Colonic mucosa (tissue), 4 donors: Measurements from ENCODE around the gene UNC13B. TPM values are rescaled to one million over a fixed set of nuclear protein-coding genes. Genes with fewer than 3 reads are reported as not detected.
A peak's percentile ranks its signal among the peaks of the same experiment; 100 is the strongest.

Experiments used
- DNase-seq: peaks from one replicate; pipeline ENCODE4 v3.0.0-alpha.2; 2020
- H3K27ac ChIP-seq: fragments of 200-600 bp; one replicate; pipeline ENCODE4 v1.8.0; 2021
- H3K27me3 ChIP-seq: fragments of 200-600 bp; one replicate; pipeline ENCODE4 v1.8.0; 2021
- H3K36me3 ChIP-seq: fragments of 200-600 bp; one replicate; pipeline ENCODE4 v1.8.0; 2021
- H3K4me1 ChIP-seq: fragments of 200-600 bp; one replicate; pipeline ENCODE4 v1.8.0; 2021; ENCODE audit warnings: mild to moderate bottlenecking
- H3K4me3 ChIP-seq: fragments of 200-600 bp; one replicate; pipeline ENCODE4 v1.8.0; 2021
- H3K9ac ChIP-seq, 2 donors: one replicate each; pipeline ENCODE4 v1.7.0; 2013; ENCODE audit warnings: control low read depth in 2 of 2, low read depth in 2 of 2, low read length in 2 of 2
- H3K9me3 ChIP-seq: fragments of 200-600 bp; one replicate; pipeline ENCODE4 v1.8.0; 2021
- CTCF ChIP-seq: fragments of 200-600 bp; IDR thresholded peaks from one replicate; pipeline ENCODE4 v1.8.0; 2022; ENCODE audit warnings: antibody characterized with exemption, mild to moderate bottlenecking
- intact Hi-C: fragments of 100-400 bp; cut with DNase I; formaldehyde crosslinking; loops from one replicate; pipeline ENCODE4 v1.14.1; 2022
- total RNA-seq, 2 donors: library from RNA; stranded (reverse); fragmentation: NEBNext Ultra II Directional in 1 of 2; extraction: Animal tissue kit (Norgen Biotek cat#: 25700) in 1 of 2; gene quantifications; one replicate each; pipeline ENCODE4 v1.2.1, GENCODE V29; 2021
- donor health status: healthy.
- donor health status: DM: no; HTN: no; CAD: no.
- donor health status: DM: no; HTN: no; CAD: no.

The UNC13B gene
- total RNA-seq, 2 donors from 2014 or later = 43.6 to 56.1 TPM

GRCh38 chr9:35257986-35258659 is 96.3 kb downstream of the UNC13B start:
- Histone ChIP-seq H3K36me3 (no peaks in the 10 kb centered on the region), H3K27ac (peak overlapping the region; percentile 24), H3K27me3 (no peaks in the 10 kb centered on the region), H3K4me3 (no peak overlapping the region), H3K4me1 (no peaks in the 10 kb centered on the region), H3K9ac (no peak overlapping the region), H3K9me3 (no peaks in the 10 kb centered on the region)
- no peak for TF ChIP-seq CTCF
- no peak for DNase-seq
- intact Hi-C loops = loop anchor here (2.0 kb wide), 1 partner anchor 141 kb away; no protein-coding TSS in a partner anchor

GRCh38 chr9:35258660-35259474 is 97.1 kb downstream of the UNC13B start:
- Histone ChIP-seq H3K9ac (no peak overlapping the region), H3K4me3 (no peak overlapping the region), H3K27ac (peak overlapping the region; percentile 24), H3K36me3 (no peaks in the 10 kb centered on the region), H3K9me3 (no peaks in the 10 kb centered on the region), H3K27me3 (no peaks in the 10 kb centered on the region), H3K4me1 (no peaks in the 10 kb centered on the region)
- TF ChIP-seq CTCF = peak; percentile 64
- intact Hi-C loops = loop anchor here (2.0 kb wide), 1 partner anchor 142 kb away; no protein-coding TSS in a partner anchor
- DNase-seq = peak; percentile 78

DNA sequence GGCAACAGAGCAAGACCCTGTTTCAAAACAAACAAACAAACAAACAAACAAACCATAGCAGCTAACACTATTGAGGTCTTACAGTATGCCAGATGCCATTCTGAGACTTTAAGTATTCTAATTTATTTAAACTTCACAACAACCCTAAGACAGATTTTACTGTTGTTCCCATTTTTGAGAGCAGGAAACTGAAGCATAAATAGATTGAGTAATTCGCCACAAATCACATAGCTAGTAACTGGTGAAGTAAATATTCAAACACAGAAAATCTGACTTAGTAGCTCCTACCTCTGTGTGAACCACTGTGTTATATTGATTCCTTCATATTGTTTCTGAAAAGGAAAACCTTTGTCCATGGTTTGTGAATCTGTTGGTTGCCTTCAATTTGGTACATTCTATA is 98.4 kb downstream of the UNC13B start:
- intact Hi-C loops = loop anchor here (10.0 kb wide), 1 partner anchor 215 kb away; no protein-coding TSS in a partner anchor
- no peak overlapping the region for H3K9ac ChIP-seq
- H3K27ac ChIP-seq = no peak overlapping the region
- no peaks in the 10 kb centered on the region for H3K4me1 ChIP-seq
- H3K9me3 ChIP-seq = no peaks in the 10 kb centered on the region
- H3K4me3 ChIP-seq = no peak overlapping the region
- no peaks in the 10 kb centered on the region for H3K36me3 ChIP-seq
- no peaks in the 10 kb centered on the region for H3K27me3 ChIP-seq
- no peak for DNase-seq
- TF ChIP-seq CTCF = no peak

DNA sequence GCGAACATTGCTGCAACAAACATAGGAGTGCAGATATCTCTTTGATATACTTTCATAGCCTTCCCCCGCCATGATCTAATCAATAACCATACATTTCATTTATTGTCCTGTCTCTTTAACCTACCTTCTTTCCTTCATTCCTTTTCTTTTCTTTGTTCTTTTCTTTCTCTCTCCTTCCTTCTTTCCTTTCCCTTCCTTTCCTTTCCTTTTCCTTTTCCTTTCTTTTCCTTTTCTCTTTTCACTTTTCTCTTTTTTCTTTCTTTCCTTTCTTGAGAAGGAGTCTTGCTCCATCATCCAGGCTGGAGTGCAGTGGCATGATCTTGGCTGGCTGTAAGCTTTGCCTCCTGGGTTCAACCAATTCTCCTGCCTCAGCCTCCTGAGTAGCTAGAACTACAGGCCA is 100.3 kb downstream of the UNC13B start:
- H3K36me3 ChIP-seq = no peaks in the 10 kb centered on the region
- TF ChIP-seq CTCF = no peak
- H3K4me3 ChIP-seq = no peak overlapping the region
- no peak overlapping the region for H3K27ac ChIP-seq
- H3K9me3 ChIP-seq = no peaks in the 10 kb centered on the region
- H3K27me3 ChIP-seq = no peaks in the 10 kb centered on the region
- no peak overlapping the region for H3K9ac ChIP-seq
- no peak for DNase-seq
- H3K4me1 ChIP-seq = no peaks in the 10 kb centered on the region
- intact Hi-C loops = loop anchor here (10.0 kb wide), 1 partner anchor 213 kb away; no protein-coding TSS in a partner anchor

- Histone ChIP-seq H3K9me3 (no peaks in the 10 kb centered on the region), H3K9ac (no peak overlapping the region), H3K27me3 (no peaks in the 10 kb centered on the region), H3K36me3 (no peaks in the 10 kb centered on the region), H3K27ac (no peak overlapping the region), H3K4me1 (no peaks in the 10 kb centered on the region), H3K4me3 (no peak overlapping the region)
- DNase-seq = no peak
- no peak for TF ChIP-seq CTCF
- intact Hi-C loops = loop anchor here (10.0 kb wide), 1 partner anchor 207 kb away; no protein-coding TSS in a partner anchor
These were observed 105.9 kb downstream of the UNC13B start for GRCh38 chr9:35267710-35268109.
